ENCODE data around the gene MYO3B.

Gene MYO3B

GRCh38 chr2:170695521-170696410 is 517.8 kb downstream of the MYO3B start:
- TF ChIP-seq ZFX (IDR thresholded peaks at IDR 0.05; ENCODE audit: borderline replicate concordance): no peak
- TF ChIP-seq CTCF (IDR thresholded peaks at IDR 0.05): no peak
- no peak overlapping the region for H3K27ac ChIP-seq

GRCh38 chr2:170696948-170697347 is 519.0 kb downstream of the MYO3B start:
- H3K27ac ChIP-seq: no peak overlapping the region
- TF ChIP-seq CTCF (IDR thresholded peaks at IDR 0.05): no peak
- no peak for TF ChIP-seq ZFX (IDR thresholded peaks at IDR 0.05; ENCODE audit: borderline replicate concordance)

GRCh38 chr2:170701011-170701410 is 523.1 kb downstream of the MYO3B start:
- H3K27ac ChIP-seq: no peak overlapping the region
- no peak for TF ChIP-seq ZFX (IDR thresholded peaks at IDR 0.05; ENCODE audit: borderline replicate concordance)
- TF ChIP-seq CTCF (IDR thresholded peaks at IDR 0.05): no peak

GRCh38 chr2:170703776-170704476 is 526.0 kb downstream of the MYO3B start:
- no peak overlapping the region for H3K27ac ChIP-seq
- no peak for TF ChIP-seq ZFX (IDR thresholded peaks at IDR 0.05; ENCODE audit: borderline replicate concordance)
- TF ChIP-seq CTCF (IDR thresholded peaks at IDR 0.05): no peak
